ENCODE measurements around the gene WDR88.
"Not testable (repeated sequence)": the region's sequence is repeated elsewhere in the genome, so short reads cannot be mapped to it uniquely, and the experiment has no call there.

The WDR88 gene

GRCh38 chr19:33207040-33207620, 75.2 kb downstream of the WDR88 start:
- H3K27ac Mint-ChIP-seq = no peak overlapping the region
- no peaks in the 10 kb centered on the region for H3K4me1 Mint-ChIP-seq
- no peak overlapping the region for H3K4me3 Mint-ChIP-seq
- no peaks in the 10 kb centered on the region for H3K27me3 Mint-ChIP-seq (ENCODE audit: low read depth)
- peaks cover 6% of the 10 kb centered on the region for H3K36me3 Mint-ChIP-seq (ENCODE audit: low read depth)
- no peaks in the 10 kb centered on the region for H3K9me3 Mint-ChIP-seq
- no peak for TF ChIP-seq CTCF (IDR thresholded peaks at IDR 0.05; ENCODE audit: unreplicated experiment in 3 of 3)

- Mint-ChIP-seq H3K36me3 (ENCODE audit: low read depth) (peaks cover 3% of the 10 kb centered on the region), H3K4me1 (no peaks in the 10 kb centered on the region), H3K9me3 (no peaks in the 10 kb centered on the region), H3K27ac (no peak overlapping the region), H3K4me3 (no peak overlapping the region), H3K27me3 (ENCODE audit: low read depth) (no peaks in the 10 kb centered on the region)
- no peak for TF ChIP-seq CTCF (IDR thresholded peaks at IDR 0.05; ENCODE audit: unreplicated experiment in 3 of 3)
Measured at GRCh38 chr19:33207903-33208302, 76.0 kb downstream of the WDR88 start.

DNA sequence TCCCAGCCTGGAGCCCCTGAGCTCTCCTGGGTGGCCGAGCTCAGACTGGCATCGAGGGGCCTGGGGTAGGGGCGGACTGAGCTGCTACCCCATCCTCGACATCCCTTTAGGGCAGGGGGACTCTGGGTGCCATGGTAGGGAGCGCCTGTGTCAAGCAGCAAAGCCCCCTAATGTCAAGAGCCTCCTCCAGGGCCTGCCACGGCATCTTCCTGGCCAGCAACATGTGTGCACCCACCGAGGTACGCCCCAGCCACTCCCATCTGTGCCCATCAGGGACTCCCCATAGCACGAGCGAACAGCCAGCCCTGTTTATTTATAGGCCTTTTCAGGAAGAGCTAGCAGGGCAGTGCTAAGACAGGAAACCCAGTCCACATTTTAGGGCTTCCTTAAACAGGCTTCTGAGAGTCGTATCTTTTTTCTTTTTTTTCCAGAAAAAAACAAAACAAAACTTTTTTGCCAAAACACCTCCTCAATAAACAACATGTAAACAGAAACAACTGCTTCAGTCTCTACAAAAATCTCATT, 76.5 kb downstream of the WDR88 start:
- Mint-ChIP-seq H3K36me3 (ENCODE audit: low read depth) (no peaks in the 10 kb centered on the region), H3K4me1 (no peaks in the 10 kb centered on the region), H3K4me3 (no peak overlapping the region), H3K9me3 (no peaks in the 10 kb centered on the region), H3K27me3 (ENCODE audit: low read depth) (no peaks in the 10 kb centered on the region), H3K27ac (no peak overlapping the region)
- TF ChIP-seq CTCF (IDR thresholded peaks at IDR 0.05; ENCODE audit: unreplicated experiment in 3 of 3) = no peak

DNA sequence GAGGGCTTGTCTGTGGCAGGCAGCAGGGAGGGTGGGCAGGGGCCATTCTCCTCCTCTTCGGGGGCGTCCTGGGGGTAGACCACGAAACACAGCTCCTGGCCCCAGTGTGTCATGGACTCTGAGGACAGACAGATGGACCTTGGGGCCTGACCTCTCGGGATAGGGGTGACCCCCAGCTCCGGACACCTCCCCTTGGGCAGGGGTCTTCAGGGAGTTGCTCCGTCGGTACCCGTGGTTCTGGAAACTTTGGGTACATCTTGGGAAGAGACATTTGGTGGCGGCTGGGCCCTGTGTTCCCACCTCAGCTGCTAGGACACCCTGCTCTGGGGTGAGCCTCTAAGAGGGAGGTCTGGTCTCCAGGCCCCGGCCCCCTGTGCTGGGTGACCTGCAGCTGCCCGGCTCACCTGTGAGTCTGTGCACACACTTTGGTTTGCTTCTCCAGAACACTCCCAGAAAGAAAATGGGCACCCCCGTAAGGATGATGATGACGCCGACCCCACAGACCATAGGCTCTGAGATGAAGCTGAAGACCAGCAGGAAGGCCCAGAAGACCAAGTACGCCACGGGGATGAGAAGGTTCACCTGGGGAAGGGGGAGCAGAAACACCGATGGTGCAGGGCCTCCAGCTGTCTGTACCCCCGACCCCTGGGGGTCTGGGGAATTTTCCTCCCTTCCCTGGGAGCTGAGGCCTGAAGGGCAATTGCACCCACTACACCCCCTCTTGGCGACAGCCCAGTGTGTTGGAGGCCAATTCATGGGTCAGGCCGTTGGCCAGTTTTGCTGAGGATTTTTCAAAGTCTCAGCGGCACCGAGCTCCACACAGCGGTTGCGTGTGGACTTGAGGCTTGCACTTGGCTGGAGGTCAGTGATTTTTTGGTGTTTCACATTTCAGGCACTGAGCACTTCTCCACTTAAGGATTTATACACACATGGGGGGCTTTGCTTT, 77.3 kb downstream of the WDR88 start:
- H3K4me3 Mint-ChIP-seq = no peak overlapping the region
- H3K36me3 Mint-ChIP-seq (ENCODE audit: low read depth) = no peaks in the 10 kb centered on the region
- H3K9me3 Mint-ChIP-seq = no peaks in the 10 kb centered on the region
- no peak for TF ChIP-seq CTCF (IDR thresholded peaks at IDR 0.05; ENCODE audit: unreplicated experiment in 3 of 3)
- H3K4me1 Mint-ChIP-seq = no peaks in the 10 kb centered on the region
- H3K27me3 Mint-ChIP-seq (ENCODE audit: low read depth) = no peaks in the 10 kb centered on the region
- H3K27ac Mint-ChIP-seq = no peak overlapping the region

DNA sequence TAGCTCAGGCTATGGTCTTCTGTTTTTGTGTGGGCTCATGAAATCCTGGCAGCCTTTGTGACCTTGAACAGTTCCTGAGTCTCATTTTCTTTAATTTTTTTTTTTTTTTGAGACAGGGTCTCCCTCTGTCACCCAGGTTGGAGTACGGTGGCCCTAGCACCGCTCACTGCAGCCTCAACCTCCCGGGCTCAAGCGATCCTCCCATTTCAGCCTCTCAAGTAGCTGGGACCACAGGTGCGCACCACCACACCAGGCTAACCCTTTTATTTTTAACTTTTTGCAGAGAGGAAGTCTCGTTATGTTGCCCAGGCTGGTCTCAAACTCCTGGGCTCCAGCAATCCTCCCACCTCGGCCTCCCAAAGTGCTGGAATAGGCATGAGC, 77.9 kb downstream of the WDR88 start:
- H3K36me3 Mint-ChIP-seq (ENCODE audit: low read depth); H3K27me3 Mint-ChIP-seq (ENCODE audit: low read depth); H3K4me1 Mint-ChIP-seq; H3K27ac Mint-ChIP-seq; H3K9me3 Mint-ChIP-seq; H3K4me3 Mint-ChIP-seq: not testable (repeated sequence)

GRCh38 chr19:33210266-33210940, 78.5 kb downstream of the WDR88 start:
- no peaks in the 10 kb centered on the region for H3K9me3 Mint-ChIP-seq
- H3K4me1 Mint-ChIP-seq = no peaks in the 10 kb centered on the region
- no peak overlapping the region for H3K4me3 Mint-ChIP-seq
- H3K27ac Mint-ChIP-seq = no peak overlapping the region
- H3K27me3 Mint-ChIP-seq (ENCODE audit: low read depth) = peaks cover 5% of the 10 kb centered on the region
- no peak for TF ChIP-seq CTCF (IDR thresholded peaks at IDR 0.05; ENCODE audit: unreplicated experiment in 3 of 3)
- H3K36me3 Mint-ChIP-seq (ENCODE audit: low read depth) = no peaks in the 10 kb centered on the region

Measured in nephron (organoid).